ENCODE measurements around the gene C6orf58.
A peak's percentile ranks its signal among the peaks of the same experiment; 100 is the strongest.

C6orf58 gene

GRCh38 chr6:127576874-127577273 is at the start of gene C6orf58:
C6orf58 (plus strand) TSS chr6:127577174; CDS start chr6:127577186, 12 bp downstream.
- H3K4me3 ChIP-seq (ENCODE audit: low read depth, low read length) = no peak within 1 kb of the TSS
- DNase-seq (ENCODE audit: low read depth) = no peak
- in situ Hi-C loops (cut with HindIII; ENCODE audit: low sequenced_read_pairs) = no loop called here
- no peak for TF ChIP-seq CTCF (IDR thresholded peaks at IDR 0.05; ENCODE audit: low read depth, low read length, missing control alignments)

GRCh38 chr6:127533011-127533410 is 44.0 kb upstream of the C6orf58 start:
- no peak overlapping the region for H3K4me3 ChIP-seq (ENCODE audit: low read depth, low read length)
- no peak for TF ChIP-seq CTCF (IDR thresholded peaks at IDR 0.05; ENCODE audit: low read depth, low read length, missing control alignments)
- in situ Hi-C loops (cut with HindIII; ENCODE audit: low sequenced_read_pairs) = no loop called here
- DNase-seq (ENCODE audit: low read depth) = no peak

- H3K4me3 ChIP-seq (ENCODE audit: low read depth, low read length) = no peak overlapping the region
- in situ Hi-C loops (cut with HindIII; ENCODE audit: low sequenced_read_pairs) = no loop called here
- no peak for DNase-seq (ENCODE audit: low read depth)
- no peak for TF ChIP-seq CTCF (IDR thresholded peaks at IDR 0.05; ENCODE audit: low read depth, low read length, missing control alignments)
These were observed 43.2 kb upstream of the C6orf58 start for GRCh38 chr6:127533736-127534135.

GRCh38 chr6:127538750-127539264 is 38.2 kb upstream of the C6orf58 start:
- no peak overlapping the region for H3K4me3 ChIP-seq (ENCODE audit: low read depth, low read length)
- DNase-seq (ENCODE audit: low read depth) = no peak
- TF ChIP-seq CTCF (IDR thresholded peaks at IDR 0.05; ENCODE audit: low read depth, low read length, missing control alignments) = no peak
- in situ Hi-C loops (cut with HindIII; ENCODE audit: low sequenced_read_pairs) = no loop called here

- H3K4me3 ChIP-seq (ENCODE audit: low read depth, low read length) = no peak overlapping the region
- TF ChIP-seq CTCF (IDR thresholded peaks at IDR 0.05; ENCODE audit: low read depth, low read length, missing control alignments) = peak; percentile 15
- in situ Hi-C loops (cut with HindIII; ENCODE audit: low sequenced_read_pairs) = no loop called here
- DNase-seq (ENCODE audit: low read depth) = no peak
These were observed 37.7 kb upstream of the C6orf58 start for GRCh38 chr6:127539272-127539671.

- peak; percentile 25 for TF ChIP-seq CTCF (IDR thresholded peaks at IDR 0.05; ENCODE audit: low read depth, low read length, missing control alignments)
- H3K4me3 ChIP-seq (ENCODE audit: low read depth, low read length) = no peak overlapping the region
- no peak for DNase-seq (ENCODE audit: low read depth)
- in situ Hi-C loops (cut with HindIII; ENCODE audit: low sequenced_read_pairs) = no loop called here
These were observed 29.8 kb upstream of the C6orf58 start for GRCh38 chr6:127547215-127547614.
